ENCODE data around the gene B4GALNT2.

DNA sequence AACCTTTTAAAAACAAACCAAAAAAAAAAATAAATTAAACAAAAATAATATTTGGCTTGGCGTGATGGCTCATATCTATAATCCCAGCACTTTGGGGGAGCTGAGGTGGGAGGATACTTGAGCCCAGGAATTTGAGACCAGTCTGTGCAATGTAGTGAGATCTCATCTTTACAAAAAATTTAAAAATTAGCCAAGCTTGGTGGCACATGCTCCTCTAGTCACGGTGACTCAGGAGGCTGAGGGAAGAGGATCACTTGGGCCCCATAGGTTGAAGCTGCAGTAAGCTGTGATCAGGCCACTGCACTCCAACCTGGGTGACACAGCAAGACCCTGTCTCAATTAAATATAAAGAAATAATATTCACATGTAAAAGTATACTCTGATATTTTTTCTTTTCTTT, 65.6 kb downstream of the B4GALNT2 start:
- TF ChIP-seq, protein P1, sequence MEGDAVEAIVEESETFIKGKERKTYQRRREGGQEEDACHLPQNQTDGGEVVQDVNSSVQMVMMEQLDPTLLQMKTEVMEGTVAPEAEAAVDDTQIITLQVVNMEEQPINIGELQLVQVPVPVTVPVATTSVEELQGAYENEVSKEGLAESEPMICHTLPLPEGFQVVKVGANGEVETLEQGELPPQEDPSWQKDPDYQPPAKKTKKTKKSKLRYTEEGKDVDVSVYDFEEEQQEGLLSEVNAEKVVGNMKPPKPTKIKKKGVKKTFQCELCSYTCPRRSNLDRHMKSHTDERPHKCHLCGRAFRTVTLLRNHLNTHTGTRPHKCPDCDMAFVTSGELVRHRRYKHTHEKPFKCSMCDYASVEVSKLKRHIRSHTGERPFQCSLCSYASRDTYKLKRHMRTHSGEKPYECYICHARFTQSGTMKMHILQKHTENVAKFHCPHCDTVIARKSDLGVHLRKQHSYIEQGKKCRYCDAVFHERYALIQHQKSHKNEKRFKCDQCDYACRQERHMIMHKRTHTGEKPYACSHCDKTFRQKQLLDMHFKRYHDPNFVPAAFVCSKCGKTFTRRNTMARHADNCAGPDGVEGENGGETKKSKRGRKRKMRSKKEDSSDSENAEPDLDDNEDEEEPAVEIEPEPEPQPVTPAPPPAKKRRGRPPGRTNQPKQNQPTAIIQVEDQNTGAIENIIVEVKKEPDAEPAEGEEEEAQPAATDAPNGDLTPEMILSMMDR (IDR thresholded peaks at IDR 0.05), result no peak
- TF ChIP-seq EP300 (IDR thresholded peaks at IDR 0.05) (no peak), POLR2AphosphoS5 (IDR thresholded peaks at IDR 0.05) (no peak)
